NCI-H1105 treated with DMSO at 0.1 percent for 48 hours (cell line): Measurements from ENCODE around the gene CAMK2D.

Experiments
- DNase-seq: peaks from one replicate; lab custom pipeline; 2025; lab: John Stamatoyannopoulos, UW

Gene CAMK2D

GRCh38 chr4:113438596-113438995 is 322.9 kb downstream of the CAMK2D start:
- DNase-seq: no peak

GRCh38 chr4:113437129-113437528 is 324.4 kb downstream of the CAMK2D start:
- no peak for DNase-seq

DNA sequence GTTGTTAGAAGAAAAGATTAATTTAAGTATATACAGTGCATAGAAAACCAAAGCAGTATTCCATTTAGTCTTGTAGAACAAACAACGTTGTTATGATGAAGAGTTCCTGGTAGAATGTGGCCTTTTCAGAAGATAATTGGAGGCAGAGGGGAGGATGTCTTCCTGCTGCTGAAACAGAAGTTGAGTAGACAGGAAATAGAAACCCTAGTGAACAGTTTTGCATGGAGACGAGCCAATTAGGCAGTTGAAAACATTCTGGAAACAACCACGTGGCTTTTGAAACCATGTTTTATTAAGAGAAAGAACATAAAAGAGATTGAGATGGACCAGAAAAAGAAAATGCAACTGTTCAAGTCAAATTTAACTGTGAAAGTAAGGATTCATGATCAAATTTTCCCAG is 325.2 kb downstream of the CAMK2D start:
- no peak for DNase-seq

- DNase-seq: no peak
Measured at GRCh38 chr4:113435893-113436292, 325.6 kb downstream of the CAMK2D start.

DNA sequence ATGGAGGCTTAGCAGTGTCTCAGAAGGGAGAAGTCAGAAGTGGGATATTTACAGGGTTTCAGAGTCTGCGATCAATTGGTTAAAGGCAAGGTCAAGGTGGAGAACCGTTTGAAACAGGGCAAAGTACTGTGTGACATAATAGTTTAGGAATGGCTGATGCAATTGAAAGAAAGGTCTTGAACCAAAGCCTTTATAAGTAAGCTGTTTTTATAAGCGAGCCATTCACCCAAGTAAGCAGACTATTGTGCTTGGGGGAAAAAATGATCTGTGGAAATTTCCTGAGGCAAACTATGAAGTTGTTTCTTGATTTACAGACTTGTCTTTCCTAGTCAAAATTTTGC is 327.3 kb downstream of the CAMK2D start:
- no peak for DNase-seq

- no peak for DNase-seq
Measured at GRCh38 chr4:113433536-113434246, 327.8 kb downstream of the CAMK2D start.

GRCh38 chr4:113433116-113433515 is 328.4 kb downstream of the CAMK2D start:
- DNase-seq: no peak

GRCh38 chr4:113423631-113424030 is 337.9 kb downstream of the CAMK2D start:
- no peak for DNase-seq

GRCh38 chr4:113420938-113421337 is 340.6 kb downstream of the CAMK2D start:
- DNase-seq: no peak

DNA sequence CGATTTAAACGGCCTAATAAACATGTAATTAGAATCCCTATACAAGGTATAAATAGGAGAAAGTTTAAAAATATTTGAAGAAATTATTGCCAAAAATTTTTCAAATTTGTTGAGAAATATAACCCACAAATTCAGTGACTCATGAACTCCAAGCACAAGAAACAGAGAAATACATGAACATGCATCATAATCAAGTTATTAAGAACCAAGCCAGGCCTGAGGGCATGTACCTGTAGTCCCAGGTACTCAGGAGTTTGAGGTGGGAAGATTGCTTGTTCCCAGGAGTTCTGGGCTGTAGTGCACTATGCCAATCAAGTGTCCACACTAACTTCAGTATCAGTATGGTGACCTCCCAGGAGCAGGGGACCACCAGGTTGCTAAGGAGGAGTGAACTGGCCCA is 341.9 kb downstream of the CAMK2D start:
- DNase-seq: no peak

- DNase-seq: no peak
Measured at GRCh38 chr4:113411496-113411938, 350.0 kb downstream of the CAMK2D start.

GRCh38 chr4:113410686-113411085 is 350.9 kb downstream of the CAMK2D start:
- no peak for DNase-seq

DNA sequence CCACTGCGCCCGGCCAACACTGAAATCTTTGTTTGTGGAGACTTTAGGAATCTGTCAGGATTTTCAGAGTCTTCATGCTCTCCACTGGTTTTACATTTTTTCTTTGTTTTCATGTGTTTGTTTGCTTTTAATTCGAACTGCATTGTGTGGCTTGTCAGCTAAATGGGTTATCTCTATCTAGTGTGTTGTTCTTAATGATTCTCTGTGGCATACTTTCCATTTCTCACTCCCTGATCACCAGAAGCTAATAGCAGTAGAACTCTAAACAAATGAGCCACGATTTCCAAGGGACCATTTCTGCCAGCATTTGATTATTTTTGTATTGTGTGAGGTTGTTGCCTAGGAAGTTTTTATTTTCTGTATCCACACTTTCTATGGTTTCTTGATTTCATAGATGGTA is 352.4 kb downstream of the CAMK2D start:
- no peak for DNase-seq

GRCh38 chr4:113407409-113407808 is 354.1 kb downstream of the CAMK2D start:
- peak; percentile 30 for DNase-seq

GRCh38 chr4:113406723-113407016 is 354.9 kb downstream of the CAMK2D start:
- peak; percentile 74 for DNase-seq

DNA sequence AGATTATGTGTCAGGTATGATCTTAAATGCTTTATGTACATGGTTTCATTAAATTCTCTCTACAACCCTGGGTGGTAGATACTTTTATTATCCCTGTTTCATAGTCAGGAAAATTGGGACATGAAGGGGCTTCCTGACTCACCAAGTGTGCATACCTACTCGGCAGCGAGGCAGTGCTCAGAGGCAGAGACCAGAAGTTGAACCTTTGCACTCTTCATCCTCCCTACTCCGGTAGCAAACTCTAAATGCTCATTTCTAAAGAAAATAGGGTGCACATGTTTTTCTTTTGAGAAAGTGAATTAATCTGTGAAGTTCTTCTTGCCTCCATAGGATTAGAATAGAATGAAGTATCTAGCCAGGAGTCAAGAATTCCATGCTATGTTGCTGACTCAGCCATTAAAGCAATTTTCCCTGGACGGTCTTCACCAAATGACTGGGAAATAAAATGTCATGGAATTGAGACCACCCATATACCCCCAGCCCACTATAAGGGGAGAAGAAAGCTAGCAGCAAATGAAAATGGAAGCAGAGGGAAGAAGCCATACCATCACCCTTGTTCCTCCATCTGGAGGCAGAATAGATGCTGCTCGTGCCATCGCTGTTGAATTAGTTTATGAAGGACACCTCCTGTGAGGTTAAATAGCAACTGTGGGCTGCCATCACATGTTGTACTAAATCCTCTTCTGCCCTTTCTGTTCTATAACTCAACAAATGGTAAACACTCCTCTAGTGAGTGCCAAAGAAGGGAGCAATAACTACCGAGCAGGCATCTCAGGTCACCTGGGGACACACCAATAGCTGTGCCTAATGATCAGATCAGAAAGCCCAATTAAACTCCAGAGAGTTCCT is 355.4 kb downstream of the CAMK2D start:
- no peak for DNase-seq

GRCh38 chr4:113404841-113405240 is 356.7 kb downstream of the CAMK2D start:
- no peak for DNase-seq

GRCh38 chr4:113404167-113404571 is 357.4 kb downstream of the CAMK2D start:
- DNase-seq: no peak
